Effector memory CD4-positive, alpha-beta T cell (primary cell): ENCODE data around the gene MTX2.

Source experiments
- DNase-seq, 3 donors: peaks; one replicate each; pipeline ENCODE4 v3.0.0-alpha.2; 2020
- H3K27ac ChIP-seq: 2 replicates; pipeline ENCODE4 v1.7.0; 2013; ENCODE audit warnings: mild to moderate bottlenecking, low read length, moderate library complexity; ENCODE audit not compliant: insufficient read depth, poor library complexity, severe bottlenecking
- H3K27me3 ChIP-seq: replicated peaks from 2 replicates; pipeline ENCODE4 v1.7.0; 2013; ENCODE audit warnings: mild to moderate bottlenecking, low read length; ENCODE audit not compliant: insufficient read depth, control insufficient read depth, poor library complexity, severe bottlenecking
- H3K36me3 ChIP-seq: 2 replicates; pipeline ENCODE4 v1.7.0; 2013; ENCODE audit warnings: mild to moderate bottlenecking, low read length, moderate library complexity; ENCODE audit not compliant: control insufficient read depth, insufficient read depth
- H3K4me1 ChIP-seq: 2 replicates; pipeline ENCODE4 v1.7.0; 2013; ENCODE audit warnings: low read length, mild to moderate bottlenecking; ENCODE audit not compliant: control insufficient read depth, insufficient read depth, poor library complexity, severe bottlenecking
- H3K4me3 ChIP-seq: 2 replicates; pipeline ENCODE4 v1.7.0; 2013; ENCODE audit warnings: low read length, low read depth, mild to moderate bottlenecking; ENCODE audit not compliant: insufficient read depth, poor library complexity, severe bottlenecking
- H3K9me3 ChIP-seq: 2 replicates; pipeline ENCODE4 v1.7.0; 2013; ENCODE audit warnings: mild to moderate bottlenecking, low read length, moderate library complexity; ENCODE audit not compliant: control insufficient read depth

MTX2 gene

DNA sequence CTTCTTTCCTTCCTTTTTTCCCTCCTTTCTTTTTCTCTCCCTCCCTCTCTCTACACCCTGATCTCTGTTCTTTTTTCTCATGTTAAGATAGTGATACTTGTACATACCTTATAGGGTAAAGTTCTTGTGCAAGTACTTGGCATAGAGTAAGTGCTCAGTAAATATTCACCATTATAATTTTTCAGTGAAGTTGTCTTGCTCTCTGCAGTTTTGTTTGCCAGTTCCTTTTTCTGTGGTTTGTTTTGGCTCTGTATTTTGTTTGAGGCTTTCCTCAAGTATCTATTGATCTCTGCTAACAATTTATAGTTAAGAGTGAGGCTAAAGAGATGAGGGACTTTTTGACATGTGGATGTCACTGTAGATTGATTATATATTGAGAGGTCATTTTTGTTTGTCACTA, 48.0 kb downstream of the MTX2 start:
- H3K27ac ChIP-seq: no peak overlapping the region
- H3K9me3 ChIP-seq: no peaks in the 10 kb centered on the region
- no peaks in the 10 kb centered on the region for H3K27me3 ChIP-seq
- no peak for DNase-seq
- no peaks in the 10 kb centered on the region for H3K36me3 ChIP-seq
- no peaks in the 10 kb centered on the region for H3K4me1 ChIP-seq
- no peak overlapping the region for H3K4me3 ChIP-seq

DNA sequence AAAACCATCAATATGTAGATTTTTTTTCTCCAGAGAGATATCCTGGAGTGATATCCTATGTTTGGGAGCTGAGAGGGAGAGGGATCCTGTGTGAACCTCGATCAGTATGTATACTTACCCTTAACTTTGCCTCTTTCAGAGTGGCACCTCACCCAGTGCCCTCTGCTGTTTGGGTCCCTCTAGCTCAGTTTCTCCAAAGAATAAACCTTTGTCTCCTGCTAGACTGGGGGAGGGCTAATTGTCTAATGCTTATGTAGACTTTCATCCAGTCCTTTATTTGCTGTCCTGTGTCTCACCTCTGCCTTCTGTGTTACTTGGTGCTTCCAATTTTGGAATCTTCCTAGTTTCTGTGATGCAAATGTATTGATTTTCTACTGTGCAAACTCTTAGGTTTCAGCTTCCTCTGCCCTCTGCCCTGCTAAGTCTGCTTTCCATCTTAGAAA, 48.4 kb downstream of the MTX2 start:
- no peak overlapping the region for H3K27ac ChIP-seq
- H3K4me3 ChIP-seq: no peak overlapping the region
- no peaks in the 10 kb centered on the region for H3K27me3 ChIP-seq
- no peaks in the 10 kb centered on the region for H3K9me3 ChIP-seq
- no peak for DNase-seq
- H3K36me3 ChIP-seq: no peaks in the 10 kb centered on the region
- H3K4me1 ChIP-seq: no peaks in the 10 kb centered on the region

DNA sequence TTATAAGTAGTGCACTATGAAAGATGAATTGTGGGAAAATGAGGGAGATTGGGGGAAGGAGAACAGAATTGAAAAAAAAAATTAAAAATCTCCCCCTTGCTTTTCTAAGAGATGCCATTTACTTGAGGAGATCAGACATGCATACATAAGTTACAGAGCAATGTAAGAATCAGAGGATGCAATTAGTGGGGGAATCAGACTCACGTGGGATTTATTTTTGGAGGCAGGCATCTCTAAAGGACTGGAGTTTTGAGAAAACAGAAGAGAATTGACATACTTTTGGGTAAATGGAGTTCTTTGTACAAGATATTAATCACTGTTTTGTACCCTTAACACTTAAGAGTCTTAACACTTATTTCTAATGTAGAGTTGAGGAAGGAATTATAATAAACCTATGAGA, 52.7 kb downstream of the MTX2 start:
- Histone ChIP-seq H3K27ac (no peak overlapping the region), H3K9me3 (no peaks in the 10 kb centered on the region), H3K27me3 (no peaks in the 10 kb centered on the region), H3K4me3 (no peak overlapping the region), H3K36me3 (no peaks in the 10 kb centered on the region), H3K4me1 (no peaks in the 10 kb centered on the region)
- DNase-seq: no peak

DNA sequence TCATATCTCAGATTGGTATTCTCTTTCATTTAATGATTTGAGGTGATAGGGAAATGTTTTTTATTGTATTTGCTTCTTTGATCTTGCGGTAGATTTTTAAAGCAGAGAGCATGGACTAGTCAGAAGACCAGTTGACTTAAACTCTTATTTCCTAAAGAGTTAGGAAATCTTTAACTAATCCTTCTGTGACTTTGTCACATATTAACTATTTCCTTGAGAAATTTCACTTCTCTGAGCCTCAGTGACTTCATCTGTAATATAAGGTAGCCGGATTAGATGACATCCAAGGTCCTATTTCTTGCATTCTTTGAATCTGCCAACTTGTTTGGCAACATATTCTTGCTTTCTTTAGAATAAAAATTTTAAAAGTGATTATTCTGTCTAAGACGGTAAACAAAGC, 55.6 kb downstream of the MTX2 start:
- DNase-seq: no peak
- Histone ChIP-seq H3K36me3 (no peaks in the 10 kb centered on the region), H3K27ac (no peak overlapping the region), H3K27me3 (no peaks in the 10 kb centered on the region), H3K4me3 (no peak overlapping the region), H3K4me1 (no peaks in the 10 kb centered on the region), H3K9me3 (no peaks in the 10 kb centered on the region)

DNA sequence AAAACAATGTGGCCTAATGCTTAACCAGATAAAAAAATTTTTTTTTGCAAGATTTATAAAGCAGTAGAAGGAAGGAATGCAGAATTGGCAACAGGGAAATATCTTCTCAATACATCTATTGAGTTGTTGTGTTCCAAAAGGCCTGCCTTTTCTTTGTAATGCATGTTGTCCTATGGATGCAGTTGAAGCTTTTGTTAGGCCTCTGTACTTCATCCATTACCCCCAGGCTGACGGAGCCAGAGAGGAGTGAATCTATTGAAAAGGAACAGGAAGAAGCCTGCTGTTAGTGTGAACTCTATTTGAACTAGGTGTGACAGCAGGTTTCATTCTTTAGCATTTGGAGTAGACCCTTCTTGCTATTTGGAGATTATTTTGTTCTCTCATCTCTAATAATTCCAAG, 56.5 kb downstream of the MTX2 start:
- no peak overlapping the region for H3K4me3 ChIP-seq
- H3K4me1 ChIP-seq: no peaks in the 10 kb centered on the region
- H3K9me3 ChIP-seq: no peaks in the 10 kb centered on the region
- no peaks in the 10 kb centered on the region for H3K27me3 ChIP-seq
- no peaks in the 10 kb centered on the region for H3K36me3 ChIP-seq
- no peak for DNase-seq
- H3K27ac ChIP-seq: no peak overlapping the region

DNA sequence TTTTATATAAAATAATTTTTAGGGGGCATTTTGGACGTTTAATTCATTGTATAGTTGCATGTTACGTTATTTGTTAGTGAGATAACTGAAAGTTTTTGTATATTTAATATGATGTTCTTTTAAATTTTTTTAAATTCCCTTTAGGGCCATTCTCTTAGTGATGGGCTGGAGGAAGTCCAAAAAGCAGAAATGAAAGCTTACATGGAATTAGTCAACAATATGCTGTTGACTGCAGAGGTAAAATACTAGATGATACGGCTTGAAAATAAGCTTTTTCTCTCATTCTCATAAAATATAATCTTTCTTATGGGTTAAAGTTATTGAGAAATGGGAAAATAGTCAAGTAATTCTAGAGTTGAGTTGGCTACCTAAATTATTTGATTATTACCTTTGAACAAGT, 58.9 kb downstream of the MTX2 start:
- no peak for DNase-seq
- no peaks in the 10 kb centered on the region for H3K36me3 ChIP-seq
- no peak overlapping the region for H3K27ac ChIP-seq
- H3K4me1 ChIP-seq: no peaks in the 10 kb centered on the region
- H3K27me3 ChIP-seq: no peaks in the 10 kb centered on the region
- no peak overlapping the region for H3K4me3 ChIP-seq
- no peaks in the 10 kb centered on the region for H3K9me3 ChIP-seq

DNA sequence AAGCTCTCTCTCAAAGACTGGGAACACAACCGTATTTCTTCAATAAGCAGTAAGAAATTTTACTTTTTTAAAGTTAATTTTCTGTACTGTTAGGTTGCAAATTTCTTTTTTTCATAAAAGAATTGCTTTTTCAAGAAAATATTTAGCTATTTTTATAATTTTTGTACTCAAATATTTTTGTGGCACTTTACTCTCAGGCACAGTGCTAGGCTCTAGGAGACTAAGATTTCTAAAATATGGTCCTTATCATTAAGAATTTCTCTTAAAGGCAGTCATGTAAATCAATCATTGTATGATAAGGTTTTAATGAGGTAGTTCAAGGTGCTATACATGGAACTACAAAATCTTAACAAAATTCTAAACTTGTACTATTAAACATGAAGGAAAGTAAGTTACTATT, 61.4 kb downstream of the MTX2 start:
- H3K4me3 ChIP-seq: no peak overlapping the region
- H3K27me3 ChIP-seq: no peaks in the 10 kb centered on the region
- H3K4me1 ChIP-seq: no peaks in the 10 kb centered on the region
- DNase-seq: no peak
- no peaks in the 10 kb centered on the region for H3K36me3 ChIP-seq
- no peaks in the 10 kb centered on the region for H3K9me3 ChIP-seq
- H3K27ac ChIP-seq: no peak overlapping the region

DNA sequence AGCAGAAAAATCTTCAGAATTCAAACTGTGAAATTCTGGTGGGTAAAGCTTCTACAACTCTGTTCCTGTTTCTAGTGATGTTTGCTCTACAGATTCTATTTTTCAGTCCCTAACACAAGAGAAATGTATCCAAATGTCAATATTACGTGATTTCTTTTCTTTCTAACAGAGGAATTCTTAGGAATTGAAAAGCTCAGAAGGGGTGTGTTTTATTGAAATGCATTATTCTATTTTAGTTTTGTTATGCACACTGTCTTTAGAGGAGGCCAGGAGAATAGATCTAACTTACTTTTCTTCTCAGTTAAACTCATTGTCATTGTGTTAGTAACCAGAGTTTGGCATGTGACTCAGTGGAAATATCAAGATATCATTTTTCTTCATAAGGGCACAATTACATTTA, 62.4 kb downstream of the MTX2 start:
- no peaks in the 10 kb centered on the region for H3K36me3 ChIP-seq
- no peaks in the 10 kb centered on the region for H3K4me1 ChIP-seq
- DNase-seq: no peak
- no peak overlapping the region for H3K4me3 ChIP-seq
- no peak overlapping the region for H3K27ac ChIP-seq
- no peaks in the 10 kb centered on the region for H3K9me3 ChIP-seq
- H3K27me3 ChIP-seq: no peaks in the 10 kb centered on the region

DNA sequence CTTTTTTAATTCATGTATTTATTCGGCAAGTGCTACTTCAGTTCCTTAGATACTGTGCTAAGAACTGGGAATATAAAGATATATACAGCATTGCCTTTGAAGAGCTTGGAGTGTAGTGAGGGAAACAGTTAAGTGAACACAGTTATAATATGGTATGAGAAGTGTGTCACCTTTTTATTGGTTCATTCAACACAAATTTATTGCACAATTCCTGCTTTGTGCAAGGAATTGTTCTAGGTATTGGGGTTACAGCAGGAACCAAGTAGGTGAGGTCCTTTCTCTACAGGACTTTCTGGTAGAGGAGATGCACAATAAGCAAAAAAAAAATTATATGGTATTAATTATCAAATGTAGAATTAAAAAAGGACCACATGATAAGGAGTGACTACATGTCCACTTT, 65.5 kb downstream of the MTX2 start:
- DNase-seq: no peak
- H3K27ac ChIP-seq: no peak overlapping the region
- H3K36me3 ChIP-seq: peaks cover 3% of the 10 kb centered on the region
- H3K9me3 ChIP-seq: no peaks in the 10 kb centered on the region
- no peak overlapping the region for H3K4me3 ChIP-seq
- H3K27me3 ChIP-seq: no peaks in the 10 kb centered on the region
- H3K4me1 ChIP-seq: no peaks in the 10 kb centered on the region

DNA sequence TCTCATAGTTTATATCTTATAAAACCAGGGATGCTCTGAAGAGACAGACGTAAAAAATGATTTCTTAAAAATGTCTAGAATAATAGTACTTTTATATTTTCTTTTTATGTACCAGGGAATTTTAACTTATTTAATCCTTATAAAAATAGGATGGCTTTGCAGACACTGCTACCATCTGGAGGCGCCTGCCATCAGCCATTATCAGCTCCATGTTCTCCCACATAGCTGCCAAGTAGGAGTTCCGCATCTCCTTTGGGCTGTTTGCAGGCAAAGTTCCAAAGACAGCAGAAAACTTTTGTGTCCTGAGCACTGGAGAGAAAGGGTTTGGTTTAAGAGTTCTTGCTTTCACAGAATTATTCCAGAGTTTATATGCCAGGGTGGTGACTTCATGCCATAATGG, 69.2 kb downstream of the MTX2 start:
- Histone ChIP-seq H3K27me3 (no peaks in the 10 kb centered on the region), H3K4me1 (no peaks in the 10 kb centered on the region), H3K36me3 (peaks cover 3% of the 10 kb centered on the region), H3K4me3 (no peak overlapping the region), H3K9me3 (no peaks in the 10 kb centered on the region), H3K27ac (no peak overlapping the region)
- DNase-seq: no peak

DNA sequence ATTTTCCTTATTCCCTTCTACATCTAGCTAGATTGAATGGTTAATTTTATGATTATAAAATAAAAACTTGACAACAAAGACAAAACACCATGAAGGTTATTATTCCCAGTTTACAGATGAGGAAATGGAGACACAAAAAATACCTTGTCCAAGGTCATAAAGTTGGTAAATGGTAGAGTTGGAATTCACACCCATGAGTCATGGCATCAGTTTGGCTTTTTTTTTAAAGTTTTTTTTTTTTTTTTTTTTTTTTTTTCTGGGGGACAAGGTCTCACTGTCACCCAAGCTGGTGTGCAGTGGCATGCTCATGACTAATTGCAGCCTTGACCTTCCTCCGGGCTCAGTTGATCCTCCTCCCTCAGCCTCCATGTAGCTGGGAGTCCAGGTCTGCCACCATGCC, 70.0 kb downstream of the MTX2 start:
- Histone ChIP-seq H3K4me1 (no peaks in the 10 kb centered on the region), H3K9me3 (no peaks in the 10 kb centered on the region), H3K27me3 (no peaks in the 10 kb centered on the region), H3K36me3 (peaks cover 3% of the 10 kb centered on the region), H3K4me3 (no peak overlapping the region), H3K27ac (no peak overlapping the region)
- no peak for DNase-seq
